Measurements from ENCODE around the gene MUC5B.

DNA sequence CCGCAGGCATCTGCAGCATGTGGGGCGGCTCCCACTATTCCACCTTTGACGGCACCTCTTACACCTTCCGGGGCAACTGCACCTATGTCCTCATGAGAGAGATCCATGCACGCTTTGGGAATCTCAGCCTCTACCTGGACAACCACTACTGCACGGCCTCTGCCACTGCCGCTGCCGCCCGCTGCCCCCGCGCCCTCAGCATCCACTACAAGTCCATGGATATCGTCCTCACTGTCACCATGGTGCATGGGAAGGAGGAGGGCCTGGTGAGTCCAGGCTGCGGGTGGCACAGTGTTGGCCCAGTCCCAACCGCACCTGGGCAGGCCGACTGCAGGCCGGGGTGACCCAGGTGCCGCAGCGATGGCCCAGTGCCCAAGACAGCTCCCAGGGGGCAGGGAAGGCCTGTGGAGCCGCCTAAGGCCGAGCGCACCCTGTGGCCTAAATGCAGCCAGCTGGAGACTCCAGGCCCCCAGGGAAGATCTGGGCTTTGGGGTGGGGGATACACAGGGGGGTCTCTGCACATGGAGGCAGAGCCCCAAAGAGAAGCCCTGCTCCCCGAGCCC lies 31.3 kb downstream of the MUC5B start:
- TF ChIP-seq, protein P1, sequence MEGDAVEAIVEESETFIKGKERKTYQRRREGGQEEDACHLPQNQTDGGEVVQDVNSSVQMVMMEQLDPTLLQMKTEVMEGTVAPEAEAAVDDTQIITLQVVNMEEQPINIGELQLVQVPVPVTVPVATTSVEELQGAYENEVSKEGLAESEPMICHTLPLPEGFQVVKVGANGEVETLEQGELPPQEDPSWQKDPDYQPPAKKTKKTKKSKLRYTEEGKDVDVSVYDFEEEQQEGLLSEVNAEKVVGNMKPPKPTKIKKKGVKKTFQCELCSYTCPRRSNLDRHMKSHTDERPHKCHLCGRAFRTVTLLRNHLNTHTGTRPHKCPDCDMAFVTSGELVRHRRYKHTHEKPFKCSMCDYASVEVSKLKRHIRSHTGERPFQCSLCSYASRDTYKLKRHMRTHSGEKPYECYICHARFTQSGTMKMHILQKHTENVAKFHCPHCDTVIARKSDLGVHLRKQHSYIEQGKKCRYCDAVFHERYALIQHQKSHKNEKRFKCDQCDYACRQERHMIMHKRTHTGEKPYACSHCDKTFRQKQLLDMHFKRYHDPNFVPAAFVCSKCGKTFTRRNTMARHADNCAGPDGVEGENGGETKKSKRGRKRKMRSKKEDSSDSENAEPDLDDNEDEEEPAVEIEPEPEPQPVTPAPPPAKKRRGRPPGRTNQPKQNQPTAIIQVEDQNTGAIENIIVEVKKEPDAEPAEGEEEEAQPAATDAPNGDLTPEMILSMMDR (IDR thresholded peaks at IDR 0.05; ENCODE audit: low read depth, low read length, missing input control), result no peak
- TF ChIP-seq RXRA (IDR thresholded peaks at IDR 0.05), result no peak
- TF ChIP-seq, protein P2, sequence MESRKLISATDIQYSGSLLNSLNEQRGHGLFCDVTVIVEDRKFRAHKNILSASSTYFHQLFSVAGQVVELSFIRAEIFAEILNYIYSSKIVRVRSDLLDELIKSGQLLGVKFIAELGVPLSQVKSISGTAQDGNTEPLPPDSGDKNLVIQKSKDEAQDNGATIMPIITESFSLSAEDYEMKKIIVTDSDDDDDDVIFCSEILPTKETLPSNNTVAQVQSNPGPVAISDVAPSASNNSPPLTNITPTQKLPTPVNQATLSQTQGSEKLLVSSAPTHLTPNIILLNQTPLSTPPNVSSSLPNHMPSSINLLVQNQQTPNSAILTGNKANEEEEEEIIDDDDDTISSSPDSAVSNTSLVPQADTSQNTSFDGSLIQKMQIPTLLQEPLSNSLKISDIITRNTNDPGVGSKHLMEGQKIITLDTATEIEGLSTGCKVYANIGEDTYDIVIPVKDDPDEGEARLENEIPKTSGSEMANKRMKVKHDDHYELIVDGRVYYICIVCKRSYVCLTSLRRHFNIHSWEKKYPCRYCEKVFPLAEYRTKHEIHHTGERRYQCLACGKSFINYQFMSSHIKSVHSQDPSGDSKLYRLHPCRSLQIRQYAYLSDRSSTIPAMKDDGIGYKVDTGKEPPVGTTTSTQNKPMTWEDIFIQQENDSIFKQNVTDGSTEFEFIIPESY (IDR thresholded peaks at IDR 0.05), result no peak
- TF ChIP-seq JUND (IDR thresholded peaks at IDR 0.05), result no peak
- TF ChIP-seq RAD21 (IDR thresholded peaks at IDR 0.05), result no peak
- no peak for TF ChIP-seq HNF4A (conservative IDR thresholded peaks at IDR 0.05)

Data from liver (tissue), 3 donors.